ENCODE data around the gene MED17.

MED17 gene

DNA sequence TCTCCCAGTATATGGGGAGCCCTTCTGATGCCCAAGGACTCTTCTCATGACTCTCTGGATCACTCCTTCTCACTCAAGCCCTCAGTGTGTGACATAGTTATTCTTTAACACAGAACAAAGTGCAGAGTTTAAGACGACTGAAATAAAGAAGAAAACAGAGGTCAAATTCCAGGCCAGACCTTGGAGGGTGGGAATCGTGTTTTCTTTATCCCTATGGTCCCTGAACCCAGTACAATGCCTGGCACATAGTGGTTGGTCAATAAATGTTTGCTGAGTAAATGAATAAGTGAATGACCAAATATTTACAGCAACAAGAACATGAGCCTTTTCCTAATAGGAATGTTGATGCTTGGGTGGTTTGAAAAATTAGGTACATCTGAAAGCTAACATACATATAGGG is 37.5 kb downstream of the MED17 start:
- no peak for TF ChIP-seq GATA3 (IDR thresholded peaks at IDR 0.05; ENCODE audit: low read depth, low read length)
- TF ChIP-seq GATA2 (IDR thresholded peaks at IDR 0.05; ENCODE audit: low read depth, low read length) = no peak

DNA sequence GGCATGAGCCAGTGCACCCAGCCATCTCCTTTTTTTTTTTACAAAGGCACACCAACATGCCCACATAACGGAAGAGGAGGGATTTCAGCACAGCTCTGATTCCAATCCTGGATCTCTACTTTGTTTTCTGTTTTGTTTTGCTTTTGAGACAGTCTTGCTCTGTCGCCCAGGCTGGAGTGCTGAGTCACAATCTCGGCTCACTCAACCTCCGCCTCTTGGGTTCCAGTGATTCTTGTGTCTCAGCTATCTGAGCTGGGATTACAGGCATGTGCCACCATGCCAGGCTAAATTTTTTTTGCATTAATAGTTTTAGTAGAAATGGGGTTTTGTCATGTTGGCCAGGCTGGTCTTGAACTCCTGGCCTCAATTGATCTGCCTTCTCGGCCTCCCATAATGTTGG is 38.3 kb downstream of the MED17 start:
- TF ChIP-seq GATA2 (IDR thresholded peaks at IDR 0.05; ENCODE audit: low read depth, low read length) = no peak
- TF ChIP-seq GATA3 (IDR thresholded peaks at IDR 0.05; ENCODE audit: low read depth, low read length) = no peak

DNA sequence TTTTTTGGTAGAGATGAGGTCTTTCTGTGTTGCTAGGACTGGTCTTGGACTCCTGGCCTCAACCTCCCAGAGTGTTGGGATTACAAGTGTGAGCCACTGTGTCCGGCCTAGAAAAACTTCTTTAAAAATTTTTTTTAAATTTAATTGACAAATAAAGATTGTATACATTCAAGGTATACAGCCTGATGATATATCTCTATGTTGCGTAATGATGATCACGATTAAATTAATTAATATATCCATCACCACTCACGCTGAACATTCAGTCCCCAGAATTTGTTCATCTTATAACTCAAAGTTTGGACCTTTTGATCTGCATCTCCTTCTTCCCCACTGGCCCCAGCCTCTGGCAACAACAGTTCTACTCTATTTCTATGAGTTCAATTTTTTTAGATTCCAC is 39.1 kb downstream of the MED17 start:
- TF ChIP-seq GATA2 (IDR thresholded peaks at IDR 0.05; ENCODE audit: low read depth, low read length) = no peak
- no peak for TF ChIP-seq GATA3 (IDR thresholded peaks at IDR 0.05; ENCODE audit: low read depth, low read length)

DNA sequence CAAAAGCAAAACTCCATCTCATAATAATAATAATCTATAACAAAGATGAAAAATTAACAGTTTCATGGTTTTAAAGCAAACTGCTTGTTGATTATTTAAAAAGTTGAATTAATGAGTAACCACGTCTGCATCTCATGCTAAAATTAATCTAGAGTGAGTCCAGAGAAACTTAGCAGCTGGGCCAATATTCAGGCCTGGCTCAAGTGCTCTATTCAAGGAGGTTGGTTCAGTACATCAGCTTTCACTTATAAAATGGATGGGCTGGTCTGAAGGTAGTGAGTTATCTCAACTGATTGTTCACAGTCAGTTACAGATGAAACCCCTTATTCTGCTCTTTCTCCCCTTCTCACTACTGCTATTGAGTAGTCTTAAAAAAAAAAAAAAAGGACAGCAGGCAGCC is 43.3 kb downstream of the MED17 start:
- no peak for TF ChIP-seq GATA2 (IDR thresholded peaks at IDR 0.05; ENCODE audit: low read depth, low read length)
- no peak for TF ChIP-seq GATA3 (IDR thresholded peaks at IDR 0.05; ENCODE audit: low read depth, low read length)

DNA sequence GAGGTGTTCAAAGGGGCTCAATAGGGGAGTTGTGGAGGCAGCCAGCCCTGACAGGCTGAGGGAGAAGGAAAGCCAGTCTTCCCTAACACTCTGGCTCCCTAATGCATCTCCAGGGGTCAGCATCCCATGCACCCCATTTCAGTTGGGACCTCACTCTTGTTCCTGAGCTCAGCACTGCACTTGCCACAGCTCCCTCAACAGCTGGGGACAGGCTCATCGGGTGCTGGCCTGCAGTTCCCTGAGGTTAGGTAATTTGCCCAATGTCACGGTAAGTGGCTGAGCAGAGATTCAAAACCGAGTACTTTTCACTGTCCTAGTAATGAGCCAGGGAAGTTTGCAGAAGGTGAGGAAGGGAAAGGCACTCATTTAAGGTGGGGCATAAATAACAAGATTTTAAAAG is 45.5 kb downstream of the MED17 start:
- no peak for TF ChIP-seq GATA2 (IDR thresholded peaks at IDR 0.05; ENCODE audit: low read depth, low read length)
- TF ChIP-seq GATA3 (IDR thresholded peaks at IDR 0.05; ENCODE audit: low read depth, low read length) = no peak

DNA sequence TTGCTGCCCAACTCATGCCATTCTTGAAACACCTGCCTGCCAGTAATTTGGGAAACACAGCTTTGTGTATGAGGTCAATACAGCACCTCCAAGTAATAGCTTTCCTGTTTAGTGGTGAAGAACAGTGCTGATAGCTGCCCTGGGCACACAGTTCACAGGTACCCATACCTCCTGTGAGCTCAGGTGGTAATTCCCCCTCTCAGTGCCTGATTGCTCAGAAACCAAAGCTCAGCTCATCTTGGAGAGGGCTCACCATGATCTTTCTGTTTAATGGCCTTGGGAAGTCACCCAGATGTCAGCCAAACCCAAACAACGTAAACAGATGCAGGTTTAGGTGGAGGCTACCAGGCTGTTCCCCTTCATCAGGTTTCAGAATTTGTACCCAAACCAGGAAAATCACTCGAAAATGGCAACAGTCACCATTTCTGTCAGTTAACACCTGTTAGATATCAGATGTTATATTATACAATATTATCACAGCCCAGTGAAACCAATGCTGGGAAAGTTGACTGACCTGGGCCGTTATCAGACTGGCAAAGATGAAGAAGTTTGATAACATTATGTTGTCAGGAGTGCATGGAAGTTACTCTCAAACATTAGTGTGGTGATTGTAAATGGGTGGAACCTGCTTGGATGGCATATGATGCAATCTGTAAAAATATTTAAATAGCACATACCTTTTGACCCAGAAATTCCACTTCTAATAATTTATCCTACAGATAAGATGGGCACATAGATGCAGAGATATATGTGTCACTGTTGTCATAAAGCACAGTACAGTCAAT is 47.5 kb downstream of the MED17 start:
- TF ChIP-seq GATA2 (IDR thresholded peaks at IDR 0.05; ENCODE audit: low read depth, low read length) (no peak), GATA3 (IDR thresholded peaks at IDR 0.05; ENCODE audit: low read depth, low read length) (no peak)

DNA sequence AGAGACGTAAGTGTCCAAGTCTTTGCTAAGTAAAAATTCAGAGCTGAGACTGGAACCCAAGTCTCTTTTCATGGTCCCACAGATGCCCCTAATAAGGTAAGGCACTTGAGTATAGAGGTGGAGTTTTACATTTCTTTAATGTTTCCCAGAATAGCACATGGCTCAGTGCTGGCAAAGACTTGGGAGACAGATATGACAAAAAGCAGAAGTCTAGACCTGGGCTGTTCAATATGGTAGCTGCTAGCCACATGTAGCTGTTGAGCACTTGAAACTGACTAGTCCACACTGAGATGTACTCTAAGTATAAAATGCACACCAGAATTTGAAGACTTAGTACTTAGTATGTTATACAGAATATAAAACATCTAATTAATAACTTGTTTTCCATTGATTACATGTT is 48.7 kb downstream of the MED17 start:
- no peak for TF ChIP-seq GATA3 (IDR thresholded peaks at IDR 0.05; ENCODE audit: low read depth, low read length)
- no peak for TF ChIP-seq GATA2 (IDR thresholded peaks at IDR 0.05; ENCODE audit: low read depth, low read length)

DNA sequence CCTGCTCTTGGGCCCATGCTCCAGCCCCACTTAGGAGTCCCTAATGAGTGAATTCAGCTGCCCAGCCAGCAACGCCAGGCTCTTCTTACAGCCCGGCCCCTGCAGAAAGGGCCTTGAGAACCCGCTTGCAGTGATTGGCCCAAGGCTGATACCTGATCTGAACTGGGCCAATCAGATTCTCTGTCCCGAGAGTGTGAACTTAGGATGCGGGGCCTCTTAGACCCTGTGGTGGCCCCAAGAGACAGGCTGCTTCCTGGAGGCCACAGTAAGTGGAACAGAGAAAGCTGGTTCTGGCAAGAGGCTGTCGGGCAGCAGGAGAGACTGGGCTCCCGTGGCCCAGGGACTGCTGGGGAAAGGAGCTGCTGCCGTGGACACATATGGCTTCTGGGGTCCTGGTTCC is 54.9 kb downstream of the MED17 start:
- TF ChIP-seq GATA3 (IDR thresholded peaks at IDR 0.05; ENCODE audit: low read depth, low read length) (no peak), GATA2 (IDR thresholded peaks at IDR 0.05; ENCODE audit: low read depth, low read length) (no peak)

DNA sequence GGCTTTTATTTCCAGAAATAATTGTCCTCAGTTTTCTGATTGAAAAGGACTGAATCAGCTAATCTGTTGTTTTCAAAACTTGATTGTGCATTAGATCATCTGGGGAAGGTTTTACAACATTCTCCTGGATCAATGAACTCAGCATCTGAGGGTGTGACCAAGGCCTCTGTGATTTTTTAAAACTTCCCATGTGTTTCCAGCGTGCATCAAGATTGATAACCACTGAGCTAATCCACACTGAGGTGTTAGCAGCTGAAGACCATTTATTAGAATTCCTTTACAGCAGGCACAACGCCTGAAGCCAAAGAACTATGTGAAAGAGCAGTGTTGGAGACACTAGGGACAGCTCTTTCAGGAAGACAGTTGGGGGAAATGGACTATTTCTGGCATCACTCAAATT is 56.1 kb downstream of the MED17 start:
- TF ChIP-seq GATA2 (IDR thresholded peaks at IDR 0.05; ENCODE audit: low read depth, low read length) (no peak), GATA3 (IDR thresholded peaks at IDR 0.05; ENCODE audit: low read depth, low read length) (no peak)

DNA sequence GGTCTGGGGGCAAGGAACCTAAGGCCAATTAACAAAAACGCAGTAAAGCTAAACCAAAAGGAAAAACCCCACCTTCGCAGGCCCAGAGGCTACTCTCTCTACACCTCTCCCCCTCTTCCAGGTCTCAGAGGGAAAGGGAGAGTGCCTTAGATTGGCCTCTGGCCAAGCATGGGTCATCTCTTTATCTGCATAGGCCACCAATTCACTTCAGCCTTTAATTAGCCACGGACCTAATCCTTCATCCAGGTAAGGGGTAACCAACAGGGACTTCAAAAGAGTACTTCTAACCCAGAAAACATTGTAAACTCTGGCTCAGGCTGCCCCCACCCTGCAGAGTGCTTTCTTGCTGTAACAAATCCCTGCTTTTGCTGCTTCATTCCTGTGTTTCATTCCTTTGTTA is 56.9 kb downstream of the MED17 start:
- TF ChIP-seq GATA2 (IDR thresholded peaks at IDR 0.05; ENCODE audit: low read depth, low read length) (no peak), GATA3 (IDR thresholded peaks at IDR 0.05; ENCODE audit: low read depth, low read length) (no peak)

DNA sequence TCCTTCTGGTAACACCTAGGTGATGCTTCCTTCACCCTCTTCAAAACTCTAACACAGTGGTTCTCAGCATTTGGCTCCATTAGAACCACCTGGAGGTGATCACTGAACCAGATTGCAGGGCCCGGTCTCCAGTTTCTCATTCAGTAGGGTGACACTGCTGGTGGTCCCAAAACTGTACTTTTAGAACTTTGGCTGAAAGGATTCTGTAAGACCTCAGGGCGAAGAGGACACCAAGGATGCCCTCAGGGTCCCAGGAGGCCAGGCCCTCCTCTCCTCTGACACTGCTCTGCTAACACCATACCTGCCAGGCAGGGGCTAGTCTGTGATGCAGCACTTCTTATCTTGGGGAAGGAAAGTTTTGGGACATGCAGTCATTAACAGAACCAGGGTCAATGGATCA is 57.4 kb downstream of the MED17 start:
- no peak for TF ChIP-seq GATA2 (IDR thresholded peaks at IDR 0.05; ENCODE audit: low read depth, low read length)
- TF ChIP-seq GATA3 (IDR thresholded peaks at IDR 0.05; ENCODE audit: low read depth, low read length) = no peak

DNA sequence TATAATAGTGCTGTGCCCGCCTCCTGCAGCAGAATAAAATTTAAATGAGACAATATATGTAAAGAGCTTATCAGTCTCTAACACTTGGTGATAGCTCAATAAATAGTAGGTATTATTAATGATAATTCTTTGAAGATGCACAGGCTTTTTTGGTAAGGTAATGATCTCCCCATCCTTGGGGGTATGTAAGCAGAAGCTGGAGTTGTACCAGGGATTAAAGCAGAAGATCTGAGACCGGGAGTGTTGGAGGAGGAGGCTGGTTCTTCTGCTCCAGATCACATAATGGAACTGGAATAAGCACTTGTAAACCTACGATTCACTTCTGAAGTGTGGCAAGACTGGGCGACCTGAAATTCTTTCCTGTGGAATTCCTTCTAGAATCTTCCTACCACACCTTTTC is 58.0 kb downstream of the MED17 start:
- no peak for TF ChIP-seq GATA2 (IDR thresholded peaks at IDR 0.05; ENCODE audit: low read depth, low read length)
- TF ChIP-seq GATA3 (IDR thresholded peaks at IDR 0.05; ENCODE audit: low read depth, low read length) = no peak

DNA sequence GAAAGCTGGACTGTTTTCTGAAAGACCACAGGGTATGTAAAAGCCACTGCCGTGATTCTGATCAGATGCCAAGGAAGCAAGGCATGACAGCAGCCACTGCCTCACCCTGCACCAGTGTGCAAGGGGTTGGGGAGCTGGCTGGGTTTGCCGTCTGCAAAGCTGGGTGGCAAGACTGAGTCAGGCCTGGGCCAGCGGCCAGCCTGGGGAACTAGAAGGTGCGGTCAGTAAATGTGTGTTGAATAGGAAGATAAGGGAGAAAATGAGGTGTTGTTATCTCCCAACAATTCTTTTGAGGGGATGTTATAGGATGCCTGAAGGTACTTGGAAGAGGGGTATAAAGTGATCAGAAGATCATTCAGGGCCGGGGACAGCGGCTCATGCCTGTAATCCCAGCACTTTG is 58.4 kb downstream of the MED17 start:
- TF ChIP-seq GATA2 (IDR thresholded peaks at IDR 0.05; ENCODE audit: low read depth, low read length) = no peak
- TF ChIP-seq GATA3 (IDR thresholded peaks at IDR 0.05; ENCODE audit: low read depth, low read length) = no peak

DNA sequence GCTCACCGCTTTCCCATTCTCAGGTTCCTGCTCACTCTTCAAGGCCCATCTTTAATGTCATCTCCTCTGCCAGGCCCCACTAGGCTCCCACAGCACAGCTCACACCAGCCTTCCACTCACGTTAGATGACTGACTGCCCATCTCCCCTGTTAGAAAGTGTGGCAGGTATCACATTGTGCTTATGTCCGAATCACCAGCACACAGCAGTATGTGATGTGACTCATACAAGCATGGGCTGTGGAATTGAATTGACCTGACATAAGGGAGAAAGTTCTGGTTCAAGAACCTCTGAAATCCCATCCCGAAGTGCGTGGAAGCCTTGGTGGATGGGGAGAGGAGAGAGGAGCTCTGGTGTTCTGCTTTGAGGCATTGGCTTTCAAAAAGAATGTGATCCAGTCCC is 59.8 kb downstream of the MED17 start:
- TF ChIP-seq GATA2 (IDR thresholded peaks at IDR 0.05; ENCODE audit: low read depth, low read length) (no peak), GATA3 (IDR thresholded peaks at IDR 0.05; ENCODE audit: low read depth, low read length) (no peak)

DNA sequence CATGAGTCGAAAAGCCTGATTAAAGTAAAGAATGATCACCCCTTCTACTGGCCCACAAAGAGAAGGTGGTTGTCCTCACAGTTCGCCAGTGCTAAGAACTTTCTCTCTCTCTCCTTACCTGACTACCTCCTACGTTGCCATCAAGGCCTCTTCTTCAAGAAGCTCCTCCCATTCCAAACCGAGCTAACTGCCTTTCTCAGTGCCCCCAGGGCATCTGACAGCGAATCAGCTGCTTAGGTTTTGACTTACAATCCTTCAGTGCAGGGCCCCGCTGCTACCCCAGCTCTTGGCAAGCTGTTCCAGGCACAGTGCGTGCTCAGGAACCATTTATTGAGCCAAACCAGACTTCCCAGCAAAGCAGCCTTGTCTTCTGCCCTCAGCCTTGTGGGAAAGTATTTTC is 60.5 kb downstream of the MED17 start:
- no peak for TF ChIP-seq GATA3 (IDR thresholded peaks at IDR 0.05; ENCODE audit: low read depth, low read length)
- TF ChIP-seq GATA2 (IDR thresholded peaks at IDR 0.05; ENCODE audit: low read depth, low read length) = no peak

Measured in SH-SY5Y (cell line).